ENCODE results near the gene SRPRA.

The SRPRA gene

DNA sequence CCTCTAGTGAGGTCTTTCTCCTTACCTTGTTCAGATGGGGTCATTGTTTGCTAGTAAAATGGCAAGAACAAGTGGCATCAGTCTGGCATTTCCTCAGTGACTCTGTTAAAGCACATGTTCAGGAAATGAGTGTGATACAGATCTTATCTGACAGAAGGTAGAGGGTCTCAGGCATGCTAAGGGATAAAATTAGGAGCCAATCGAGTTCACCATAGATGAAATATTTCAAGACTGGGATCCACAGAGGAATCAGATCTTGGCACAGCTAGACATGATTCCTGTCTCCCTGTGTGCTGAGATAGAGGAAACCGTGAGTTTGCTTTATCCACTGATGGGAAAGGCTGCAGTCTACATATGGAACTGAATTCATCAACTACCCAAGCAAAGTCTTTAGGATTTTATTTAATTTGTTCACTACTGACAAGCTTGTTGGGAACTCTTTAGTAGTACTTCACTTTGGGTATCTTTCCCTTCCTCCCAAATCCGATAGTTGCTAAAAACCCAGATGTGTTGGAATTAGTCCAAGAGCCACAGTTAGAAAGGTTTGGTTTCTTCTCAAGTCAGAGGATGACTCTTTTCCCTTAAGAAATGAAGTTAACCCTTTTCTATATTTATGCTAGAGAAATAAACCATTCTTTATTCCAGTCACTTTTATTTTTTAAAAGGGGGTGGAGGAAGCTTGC, 38.7 kb downstream of the SRPRA start:
- DNase-seq (ENCODE audit: low spot score) = no peak

DNA sequence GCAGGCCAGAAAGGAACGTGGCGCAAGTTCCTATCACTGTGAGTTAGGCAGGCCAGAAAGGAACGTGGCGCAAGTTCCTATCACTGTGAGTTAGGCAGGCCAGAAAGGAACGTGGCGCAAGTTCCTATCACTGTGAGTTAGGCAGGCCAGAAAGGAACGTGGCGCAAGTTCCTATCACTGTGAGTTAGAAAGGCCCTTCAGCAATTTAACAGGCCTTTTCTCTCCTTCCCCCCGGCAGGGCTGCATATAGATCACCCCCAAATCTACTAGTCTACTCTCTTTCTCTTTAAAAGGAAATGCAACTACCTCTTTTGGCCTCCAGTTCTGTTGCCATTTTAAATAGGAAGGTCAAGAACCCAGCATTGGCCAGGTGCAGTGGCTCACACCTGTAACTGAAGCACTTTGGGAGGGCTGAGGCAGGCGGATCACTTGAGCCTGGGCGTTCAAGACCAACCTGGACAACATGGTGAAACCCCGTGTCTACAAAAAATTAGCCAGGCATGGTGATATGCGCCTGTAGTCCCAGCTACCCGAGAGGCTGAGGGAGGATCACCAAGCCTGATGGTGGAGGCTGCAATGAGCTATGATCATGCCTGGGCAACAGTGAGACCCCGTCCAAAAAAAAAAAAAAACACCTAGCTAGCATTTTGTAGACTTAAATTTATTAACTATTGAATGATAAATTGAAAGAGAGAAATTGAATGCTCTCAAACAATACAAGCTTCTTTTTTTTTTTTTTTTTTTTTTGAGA, 42.2 kb downstream of the SRPRA start:
- DNase-seq (ENCODE audit: low spot score) = no peak

DNA sequence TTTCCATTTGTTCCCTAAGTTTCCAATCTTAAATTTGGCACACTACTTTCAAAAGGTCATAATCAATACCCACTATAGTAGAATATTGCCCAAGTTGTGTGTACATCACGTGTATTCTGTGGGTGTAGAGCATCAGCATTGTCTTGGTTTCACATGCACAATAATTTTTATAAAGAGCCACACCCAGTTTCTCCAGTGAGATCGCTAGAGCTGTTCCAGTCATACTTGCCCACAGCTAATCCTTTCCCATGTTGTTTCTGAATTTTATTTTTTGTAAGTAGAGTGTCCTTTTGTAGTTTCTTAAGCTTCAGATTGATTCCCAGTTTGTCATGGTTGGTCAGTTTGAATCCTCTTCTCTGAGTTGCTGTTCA, 43.4 kb downstream of the SRPRA start:
- DNase-seq (ENCODE audit: low spot score) = no peak

DNA sequence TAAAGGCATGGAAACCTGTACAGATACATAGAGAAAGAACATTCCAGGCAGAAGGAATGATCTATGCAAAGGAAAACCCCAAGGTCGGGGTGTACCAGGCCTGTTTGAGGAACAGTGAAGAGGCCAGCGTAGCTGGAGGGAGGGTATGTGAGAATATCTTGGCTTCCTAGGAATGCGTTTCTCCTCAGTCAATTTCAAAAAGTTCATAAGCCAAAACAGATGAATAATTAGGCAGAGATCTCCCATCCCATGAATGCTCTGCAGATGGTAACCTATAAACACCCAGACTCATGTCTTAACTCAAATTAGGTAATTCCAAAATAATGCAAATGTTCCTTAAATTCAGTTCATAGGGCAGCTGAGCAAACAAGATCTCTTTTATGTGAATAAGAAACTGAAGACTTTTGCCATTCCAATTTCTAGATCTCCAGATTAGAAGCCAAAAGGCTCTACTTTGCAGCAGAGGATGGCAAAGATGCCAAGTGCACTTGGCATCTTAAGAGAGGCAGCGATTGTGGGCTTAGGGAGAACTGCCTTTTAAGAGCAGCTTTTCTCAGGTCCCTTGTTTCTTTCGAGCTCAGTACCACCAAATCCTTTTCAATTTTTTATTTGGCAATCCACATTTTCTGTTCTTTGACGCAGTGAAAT, 43.9 kb downstream of the SRPRA start:
- no peak for DNase-seq (ENCODE audit: low spot score)

DNA sequence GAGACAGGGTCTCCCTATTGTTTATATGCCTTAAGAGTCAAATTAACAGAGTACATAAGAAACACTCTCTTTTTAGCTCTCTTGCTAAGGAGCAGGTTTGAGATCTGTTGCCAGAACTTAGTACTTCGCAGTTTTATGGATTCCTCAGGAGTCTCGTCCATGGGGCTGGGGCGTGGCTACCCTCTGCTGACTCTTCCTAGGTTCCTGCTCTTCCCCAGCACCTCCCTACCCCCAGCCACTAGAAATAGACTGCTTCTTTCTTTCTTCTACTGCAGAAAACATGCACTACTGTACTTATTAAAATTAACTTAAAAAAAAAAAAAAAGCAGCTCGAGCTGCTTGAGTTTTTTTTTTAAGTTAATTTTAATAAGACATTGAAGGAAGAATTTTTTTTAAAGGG, 49.1 kb downstream of the SRPRA start:
- DNase-seq (ENCODE audit: low spot score) = no peak

DNA sequence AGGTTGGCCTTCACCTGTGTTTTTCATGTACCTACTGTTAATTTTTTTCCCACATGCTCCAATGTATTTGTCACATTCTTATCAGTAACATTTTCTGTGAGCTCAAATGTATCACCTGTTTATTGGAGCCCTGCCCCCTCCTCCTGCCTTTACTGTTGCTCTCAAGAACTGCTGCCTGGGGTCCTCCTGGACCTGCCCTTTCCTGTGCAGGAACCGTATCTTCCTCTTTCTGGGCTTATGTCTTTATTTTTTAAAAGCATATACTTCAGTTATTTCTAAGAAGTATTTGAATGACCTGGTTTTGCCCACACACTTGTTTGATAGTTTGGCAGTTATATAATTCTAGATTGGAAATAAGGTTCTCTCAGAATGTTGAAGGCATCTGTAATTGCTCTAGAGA, 51.2 kb downstream of the SRPRA start:
- DNase-seq (ENCODE audit: low spot score) = no peak

DNA sequence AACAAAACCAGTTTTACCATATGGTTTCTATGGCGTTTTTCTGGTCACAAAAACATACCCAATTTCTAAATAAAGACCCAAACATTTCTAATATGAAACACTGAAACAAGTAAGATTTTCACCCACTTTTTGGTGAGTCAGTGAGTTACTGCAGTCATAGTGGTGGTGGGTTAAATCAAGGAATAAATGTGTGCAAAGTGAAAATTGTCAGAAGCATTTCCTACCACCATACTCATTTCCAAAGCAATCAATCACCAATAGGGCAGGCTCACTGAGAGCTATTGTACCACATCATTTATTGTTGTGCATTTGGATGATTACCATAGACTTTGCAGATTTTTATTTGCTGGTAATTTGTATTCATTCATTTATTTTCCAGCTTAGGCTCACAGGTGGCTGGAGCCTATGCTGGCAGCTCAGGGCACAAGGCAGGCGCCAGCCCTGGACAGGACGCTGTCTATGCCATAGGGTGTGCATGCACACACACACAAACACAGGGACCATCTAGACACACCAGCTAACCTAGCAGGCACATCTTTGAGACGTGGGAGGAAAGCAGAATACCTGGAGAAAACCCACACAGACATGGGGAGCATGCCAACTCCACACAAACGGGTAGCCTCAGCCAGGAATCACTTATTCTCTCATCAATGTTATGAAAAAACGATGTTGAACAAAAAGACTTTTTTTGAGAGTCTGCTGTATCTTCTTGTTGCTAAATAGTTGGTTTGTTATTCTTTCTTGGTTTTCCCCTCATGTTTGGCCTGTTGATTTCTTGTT, 52.0 kb downstream of the SRPRA start:
- DNase-seq (ENCODE audit: low spot score) = no peak

DNA sequence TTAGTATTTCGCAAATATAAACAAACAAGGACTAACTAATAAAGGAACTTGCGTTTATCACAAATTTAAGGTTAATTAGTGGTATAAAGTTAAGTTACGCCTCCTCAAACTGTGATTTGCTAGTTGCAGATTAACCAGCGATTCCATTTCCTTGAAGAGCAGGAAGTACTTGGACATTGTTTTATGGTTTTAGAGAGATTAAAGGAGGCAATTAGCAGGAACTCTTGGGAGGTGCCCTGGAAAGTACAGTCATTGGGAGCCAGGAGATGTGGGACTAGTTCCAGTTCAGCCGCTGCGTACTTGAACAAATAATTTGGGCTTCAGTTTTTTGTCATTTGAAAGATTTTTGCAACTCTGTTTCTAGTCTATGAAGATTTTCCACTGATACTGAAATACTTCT, 53.9 kb downstream of the SRPRA start:
- DNase-seq (ENCODE audit: low spot score) = no peak

DNA sequence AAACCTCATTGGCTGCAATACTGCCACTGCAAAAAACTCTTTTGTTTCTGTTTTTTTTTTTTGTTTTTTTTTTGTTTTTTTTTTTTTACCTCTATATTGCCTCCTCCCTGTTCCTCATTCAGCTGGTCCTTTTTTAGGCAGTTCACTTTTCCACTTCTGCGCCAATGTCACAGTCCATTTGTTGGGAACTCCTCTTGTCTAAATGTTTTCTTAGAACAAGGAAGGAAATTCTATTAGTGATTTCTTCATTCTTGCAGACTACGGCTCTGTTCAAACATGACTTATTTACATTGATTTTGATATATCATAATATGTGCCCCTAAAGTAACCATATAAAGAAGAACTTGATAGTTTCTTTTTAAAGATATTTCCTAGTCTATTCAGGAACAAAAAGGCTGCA, 54.3 kb downstream of the SRPRA start:
- DNase-seq (ENCODE audit: low spot score) = no peak

Data from GM03348 (cell line).